ENCODE results near the gene MSX2.

The MSX2 gene

DNA sequence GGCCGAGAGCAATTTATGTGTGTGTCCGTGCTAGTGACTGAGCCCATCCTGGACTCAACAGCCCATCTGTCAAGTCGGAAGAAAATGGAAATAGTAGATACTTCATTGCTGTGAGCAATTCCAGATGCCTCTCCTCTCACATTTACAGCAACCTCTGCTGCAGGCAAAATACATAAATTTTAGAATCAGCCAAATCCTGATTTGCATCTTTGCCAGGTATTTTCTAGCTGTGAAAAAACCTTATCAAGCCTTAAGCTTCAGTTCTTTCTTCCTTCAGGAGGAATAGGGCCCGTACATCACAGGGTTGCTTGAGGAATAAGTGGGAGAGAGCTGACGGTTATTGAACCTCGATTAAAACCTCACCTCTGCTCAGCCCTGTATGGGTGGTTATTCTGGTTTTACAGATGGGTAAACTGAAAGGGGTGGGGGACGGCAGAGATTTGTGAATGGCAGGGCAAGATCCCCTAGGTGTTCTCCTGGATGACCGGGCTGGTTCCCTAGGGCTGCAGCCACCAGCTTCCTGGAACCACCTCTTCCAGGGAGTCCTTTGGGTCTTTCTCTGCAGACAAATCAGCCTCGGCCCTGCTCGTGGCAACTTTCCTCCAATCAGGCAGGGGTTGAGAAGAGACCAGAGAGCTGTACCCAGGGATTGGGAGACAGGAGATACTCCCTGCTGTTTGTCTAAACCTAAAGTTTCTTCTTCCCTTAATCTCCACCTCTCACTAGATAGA lies 5.3 kb upstream of the MSX2 start:
- DNase-seq (ENCODE audit: low read depth in 2 of 2), result no peak

DNA sequence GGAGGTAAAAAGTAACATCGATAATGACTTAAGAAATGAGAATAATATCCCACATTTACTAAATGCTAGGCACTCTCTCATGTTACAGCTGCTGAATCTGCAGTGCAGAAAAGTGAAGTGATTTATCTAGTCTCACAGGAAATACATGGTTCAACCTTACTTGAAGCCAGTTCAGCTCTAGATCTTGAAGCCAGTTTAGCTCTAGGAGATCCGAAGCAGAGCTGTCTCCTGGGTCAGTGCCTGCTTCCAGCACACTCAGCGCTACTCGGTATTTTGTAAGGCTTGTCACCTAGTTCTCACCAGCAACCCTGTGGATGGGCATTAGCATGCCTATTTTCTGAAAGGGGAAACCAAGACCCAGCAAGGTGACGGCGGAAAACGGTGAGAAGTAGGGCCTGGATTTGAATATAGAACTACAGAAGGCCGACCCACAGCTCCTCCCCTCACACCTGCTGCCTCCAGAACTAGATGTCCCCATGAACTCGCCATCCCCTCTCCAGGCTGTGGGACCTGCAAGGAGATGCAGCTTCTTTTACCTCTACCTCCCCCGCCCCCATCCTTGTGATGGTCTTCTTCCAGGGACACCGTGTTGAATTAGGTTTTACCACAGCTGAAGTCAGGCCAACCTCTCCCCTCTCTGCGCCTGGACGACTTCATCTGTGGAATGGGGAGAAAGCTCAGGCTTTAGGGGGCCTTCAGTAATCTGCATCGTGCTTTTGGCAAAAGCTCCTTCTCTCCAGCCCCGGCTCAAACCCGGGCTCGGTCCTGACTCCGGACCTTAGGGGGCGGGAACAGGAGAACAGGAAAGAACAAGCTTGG lies 4.4 kb upstream of the MSX2 start:
- DNase-seq (ENCODE audit: low read depth in 2 of 2), result no peak

DNA sequence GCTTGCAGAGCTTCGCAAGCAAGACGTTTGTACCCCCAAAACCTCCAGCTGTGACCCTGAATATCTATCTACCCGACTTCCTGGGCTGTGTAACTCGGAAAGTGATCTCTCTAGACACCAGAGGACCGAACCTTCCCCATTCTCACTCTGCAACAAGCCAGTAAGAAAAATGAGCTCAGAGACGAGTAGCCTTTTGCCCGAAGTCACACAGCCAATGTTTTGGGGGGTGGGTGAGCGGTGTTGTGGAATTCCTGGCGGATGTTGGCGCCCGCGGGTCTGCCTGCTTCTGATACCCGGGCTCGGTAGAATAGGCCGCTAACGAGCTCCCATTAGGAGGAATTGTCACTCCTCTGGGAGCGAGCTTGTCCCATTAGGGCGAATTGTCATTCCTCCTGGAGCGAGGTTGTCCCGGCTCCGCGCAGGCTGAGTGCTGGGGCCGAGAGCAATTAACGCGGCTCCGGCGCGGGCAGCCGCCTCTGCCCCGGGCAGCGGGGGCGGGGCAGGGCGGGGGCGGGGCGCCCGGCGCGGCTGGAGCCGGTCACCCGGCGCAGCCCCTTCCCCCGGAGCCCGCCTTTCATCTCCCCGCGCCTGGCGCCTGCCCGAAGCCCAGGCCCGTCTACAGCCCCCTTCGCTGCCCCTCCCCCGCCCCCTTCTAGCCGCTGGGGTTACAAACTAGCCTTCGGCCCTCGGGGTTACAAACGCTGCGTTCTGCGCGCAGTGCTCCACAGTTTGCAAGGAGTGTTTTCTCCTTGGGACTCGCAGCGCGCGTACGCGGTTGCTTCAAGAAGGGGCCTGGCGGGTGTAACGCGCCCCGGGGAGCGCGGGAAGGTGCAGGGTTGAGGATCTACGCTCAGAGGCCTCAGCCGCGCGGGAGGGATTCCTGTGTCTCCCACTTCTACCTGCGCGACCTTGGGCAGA lies 3.5 kb upstream of the MSX2 start:
- no peak for DNase-seq (ENCODE audit: low read depth in 2 of 2)

DNA sequence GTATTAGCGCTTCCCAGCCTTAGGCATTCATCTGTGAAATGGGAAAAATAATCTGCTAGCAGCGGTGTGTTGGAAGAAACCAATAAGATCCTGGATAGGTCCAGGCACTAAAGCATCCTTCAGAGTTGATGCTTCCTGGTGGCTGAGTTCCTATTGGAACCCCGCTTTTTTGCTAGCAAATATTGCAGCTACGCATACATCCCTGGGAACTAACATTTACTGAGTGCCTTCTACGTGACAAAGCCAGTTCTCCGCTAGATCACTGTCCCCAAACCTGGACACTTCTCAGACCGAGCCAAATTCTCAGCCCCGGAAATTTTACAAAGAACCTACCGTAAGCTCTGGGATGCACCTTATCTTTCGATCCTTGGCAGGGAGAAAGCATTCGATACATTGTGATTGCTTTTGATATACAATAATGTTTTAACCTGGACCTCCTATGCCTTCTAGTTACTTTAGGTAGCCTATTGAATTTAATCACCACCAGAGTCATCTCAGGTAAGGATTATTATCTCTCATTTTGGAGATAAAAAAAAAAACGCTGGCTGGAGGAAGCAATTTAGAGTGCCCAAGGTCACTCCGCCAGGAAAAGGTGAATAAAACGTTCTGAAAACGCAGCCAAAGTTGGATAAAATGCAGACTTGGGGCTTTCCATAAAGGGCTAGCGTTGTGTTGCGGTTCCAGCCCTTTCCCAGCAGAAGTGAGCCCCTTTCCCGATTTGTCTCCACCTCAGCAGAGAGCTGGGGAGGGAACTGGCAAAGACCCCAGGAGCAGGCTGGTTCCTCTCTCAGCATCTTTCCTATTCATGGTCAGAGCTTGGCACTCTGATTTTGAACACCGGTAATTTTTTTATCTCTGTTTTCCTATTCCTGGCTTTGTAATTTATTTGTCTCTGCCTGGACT lies 2.6 kb upstream of the MSX2 start:
- DNase-seq (ENCODE audit: low read depth in 2 of 2), result no peak

DNA sequence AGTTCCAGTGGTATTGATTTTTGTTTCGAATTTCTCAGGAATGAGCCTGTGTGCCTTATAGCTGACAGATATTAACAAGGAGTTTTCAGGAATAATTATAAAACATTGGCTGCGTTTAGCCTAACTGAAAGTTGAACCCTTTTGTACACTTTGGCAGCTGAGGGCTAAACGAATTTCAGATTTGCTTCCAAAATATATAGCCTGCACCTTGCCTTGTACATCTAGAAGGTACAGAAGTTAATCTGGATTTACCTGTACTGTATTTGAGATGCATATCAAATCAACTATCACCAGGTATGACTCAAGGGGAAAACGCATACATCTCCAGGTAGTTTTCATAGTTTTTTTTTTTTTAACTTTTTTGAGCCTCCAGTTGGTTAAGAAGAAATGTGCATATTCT lies 1.9 kb upstream of the MSX2 start:
- DNase-seq (ENCODE audit: low read depth in 2 of 2), result no peak

DNA sequence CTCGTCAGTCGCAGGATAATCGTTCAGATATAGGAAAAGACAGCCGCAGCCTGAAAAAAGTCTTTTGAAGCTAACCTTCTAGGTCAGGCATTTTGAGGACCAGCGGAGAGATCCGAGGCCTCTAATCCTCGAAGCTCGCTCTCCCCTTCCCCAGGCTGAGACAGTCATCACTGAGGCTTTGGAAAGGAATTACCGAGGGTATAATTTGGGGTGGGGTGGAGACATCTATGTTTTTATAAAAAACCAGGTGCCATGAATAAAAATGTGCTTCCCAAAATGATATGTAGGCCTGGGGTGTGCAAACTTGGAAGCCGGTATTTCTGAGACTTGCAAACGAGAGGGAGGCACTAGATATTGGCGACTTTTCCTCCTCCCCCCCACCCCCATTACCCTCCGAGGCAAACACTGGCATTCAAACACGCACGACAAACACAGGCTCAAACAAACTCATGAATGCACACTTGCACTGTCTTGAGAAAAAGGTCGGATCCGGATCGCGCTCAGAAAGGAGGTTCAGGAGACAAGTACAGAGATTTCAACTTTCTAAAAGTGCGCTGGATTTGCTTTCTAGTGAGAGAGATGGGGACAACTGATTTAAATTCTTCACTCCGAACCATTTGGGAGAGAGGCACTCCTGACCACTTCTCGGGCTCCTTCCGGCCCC lies 935 bp upstream of the MSX2 start:
- DNase-seq (ENCODE audit: low read depth in 2 of 2), result no peak

DNA sequence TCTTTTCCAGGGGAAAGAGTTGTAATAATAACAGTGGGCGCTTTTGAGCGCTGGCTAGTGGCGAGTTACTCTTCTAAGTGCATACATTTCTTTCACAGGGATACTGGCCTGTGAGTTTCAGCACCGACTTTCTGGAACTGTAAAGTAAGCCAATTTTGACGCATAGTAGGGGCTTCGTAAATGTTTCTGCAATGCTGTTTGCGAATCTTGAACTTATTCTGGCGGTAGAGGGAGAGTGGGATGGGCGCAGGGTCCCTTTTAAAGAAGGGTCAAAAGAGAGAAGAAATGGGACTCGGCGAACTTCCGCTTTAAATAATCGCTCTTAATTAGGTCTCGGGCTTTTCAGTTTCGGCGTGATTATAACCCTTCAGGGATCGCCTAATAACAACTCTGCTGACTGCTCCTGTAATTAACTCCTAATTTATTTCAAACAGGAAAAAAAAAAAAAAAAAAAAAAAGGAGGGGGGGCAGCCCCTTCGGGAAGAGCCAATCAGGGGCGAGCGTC lies 351 bp upstream of the MSX2 start:
- DNase-seq (ENCODE audit: low read depth in 2 of 2), result no peak

DNA sequence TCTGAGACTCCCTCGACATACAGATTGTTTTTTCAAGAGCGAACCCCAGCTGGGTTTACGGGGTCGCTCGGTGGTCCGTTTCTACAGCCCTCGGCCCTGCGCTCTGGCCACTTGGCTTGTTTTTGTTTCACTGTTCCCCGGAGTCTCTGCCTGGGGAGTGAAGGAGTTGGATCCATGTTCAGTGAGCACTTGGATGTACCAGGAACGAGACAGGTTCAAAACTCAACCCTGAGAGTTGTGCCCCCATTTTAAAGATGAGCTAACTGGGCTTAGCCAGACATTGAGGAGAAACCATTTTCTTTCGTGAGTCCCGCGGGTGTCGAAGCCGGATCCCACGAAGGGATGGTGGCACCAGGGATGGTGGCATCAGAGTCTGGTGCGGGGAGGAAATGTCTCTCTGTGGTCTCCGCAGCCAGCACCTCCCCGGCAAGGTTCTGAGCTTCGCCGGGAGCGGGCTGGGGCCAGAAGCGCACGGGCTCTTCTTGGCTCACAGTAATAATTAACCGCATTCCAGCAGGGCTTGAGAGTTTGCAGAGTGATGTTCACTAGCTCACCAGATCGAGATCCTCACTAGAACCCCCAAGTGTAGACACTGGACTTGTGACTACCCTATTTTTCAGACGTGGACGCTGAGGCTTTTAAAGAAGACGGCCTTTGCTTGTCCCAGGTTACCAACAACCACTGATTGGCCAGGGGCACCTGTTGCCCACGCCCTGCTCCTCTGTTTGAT lies 1.0 kb downstream of the MSX2 start:
- no peak for DNase-seq (ENCODE audit: low read depth in 2 of 2)

DNA sequence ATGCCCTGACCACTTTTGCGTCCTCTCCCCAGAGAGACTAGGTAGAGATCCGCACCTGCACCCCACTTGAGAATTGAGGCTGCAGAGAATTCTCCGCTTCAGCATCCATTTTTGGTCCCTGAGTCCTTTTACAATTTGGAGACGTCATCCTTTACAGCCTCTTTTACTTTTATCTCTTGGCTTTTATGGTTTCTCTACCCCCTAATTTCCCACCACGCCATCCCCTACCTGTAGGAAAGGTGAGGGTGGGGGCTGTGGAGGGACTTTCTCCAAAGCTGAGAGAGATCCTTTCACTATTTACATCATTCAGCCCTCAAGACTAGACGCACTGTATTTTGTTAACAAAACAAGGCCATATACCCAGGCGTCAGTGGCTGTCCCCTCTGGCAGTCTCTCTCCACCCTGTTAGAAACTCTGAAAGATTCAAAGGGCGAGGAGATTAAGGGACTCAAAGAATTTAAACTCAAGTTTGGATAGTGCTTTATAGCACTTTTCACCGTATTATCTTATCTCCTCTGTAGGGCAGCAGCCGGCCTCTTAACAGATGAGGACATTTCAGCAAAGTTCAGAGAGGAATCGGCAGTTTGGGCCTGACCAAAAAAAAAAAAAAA lies 1.7 kb downstream of the MSX2 start:
- DNase-seq (ENCODE audit: low read depth in 2 of 2), result no peak

DNA sequence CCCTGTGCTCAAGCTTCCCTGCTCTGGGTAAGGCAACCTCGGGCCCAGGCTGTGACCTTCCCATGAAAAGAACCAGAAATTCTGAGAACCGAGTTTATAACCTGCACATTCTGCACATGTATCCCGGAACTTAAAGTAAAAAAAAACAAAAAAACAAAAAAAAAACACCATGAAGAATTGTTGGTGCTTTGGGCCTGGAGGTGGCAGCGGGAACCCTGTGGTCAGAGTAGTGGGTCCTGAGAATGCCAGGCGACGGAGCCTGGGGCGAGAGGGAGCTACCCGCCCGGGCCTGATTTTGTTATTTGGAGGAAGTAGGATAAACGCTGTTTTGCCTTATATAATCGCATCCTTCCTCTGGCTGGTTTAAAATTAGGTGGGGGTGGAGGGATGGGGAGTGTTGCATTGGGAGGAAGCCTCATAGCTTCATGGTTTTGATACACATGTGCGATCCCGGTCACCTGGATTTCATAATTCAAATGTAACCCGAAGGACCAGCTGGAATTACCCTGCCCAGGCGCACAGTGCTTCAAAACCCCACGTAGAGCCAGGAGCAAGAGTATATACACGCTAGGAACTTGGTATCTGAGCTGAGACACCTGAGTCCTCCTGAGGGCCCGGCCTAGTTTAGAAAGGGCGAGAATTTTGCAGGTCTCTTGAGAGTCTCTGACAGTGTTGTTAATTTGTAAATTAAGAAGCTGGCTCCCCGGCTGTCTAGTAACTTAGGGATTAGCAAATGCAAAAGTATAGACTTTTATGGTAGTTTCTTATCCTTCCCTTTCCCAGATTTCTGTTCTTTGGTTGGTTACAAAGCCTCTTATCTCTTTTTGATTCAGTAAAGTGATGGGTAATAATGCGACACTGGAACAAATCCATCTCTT lies 2.8 kb downstream of the MSX2 start:
- DNase-seq (ENCODE audit: low read depth in 2 of 2), result no peak

DNA sequence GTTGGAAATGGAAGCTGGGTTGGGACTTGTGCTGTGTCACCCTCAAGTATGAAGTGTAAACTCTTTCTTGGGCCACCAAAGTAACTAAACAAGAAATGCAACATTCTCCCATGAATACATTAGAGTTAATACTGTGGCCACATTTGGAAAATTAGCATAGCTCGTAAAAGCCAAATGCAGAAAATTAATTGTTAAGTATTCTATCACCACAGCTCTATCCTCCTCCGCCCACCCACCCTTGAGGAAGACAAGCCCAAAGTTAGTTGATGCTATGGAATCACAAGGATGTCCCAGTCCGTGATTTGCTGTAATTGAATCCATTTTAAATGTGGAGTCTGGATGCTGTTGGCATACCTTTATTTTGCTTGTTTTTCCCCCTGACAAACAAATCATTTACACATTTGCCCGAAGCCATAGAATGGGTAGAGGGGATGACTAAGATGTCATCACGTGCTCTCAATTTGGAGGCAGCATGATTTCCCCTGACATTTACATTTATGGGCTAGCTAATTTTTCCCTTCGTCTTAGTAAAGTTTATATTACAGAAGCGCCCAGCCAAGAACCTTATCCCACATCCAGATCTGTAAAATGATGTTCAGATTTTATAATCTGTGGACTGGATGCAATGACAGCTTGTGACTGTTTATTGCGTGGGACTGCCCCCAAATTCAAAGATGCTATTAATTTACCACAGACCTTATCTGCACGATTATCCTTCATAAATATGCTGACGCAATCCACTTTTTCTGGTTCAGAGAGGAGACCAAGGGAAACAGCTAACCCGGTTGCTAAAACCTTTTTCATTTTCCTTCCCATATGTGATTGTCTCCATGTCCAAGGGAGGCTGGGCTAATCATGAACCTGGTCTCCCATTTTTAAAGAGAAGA lies 3.7 kb downstream of the MSX2 start:
- no peak for DNase-seq (ENCODE audit: low read depth in 2 of 2)

DNA sequence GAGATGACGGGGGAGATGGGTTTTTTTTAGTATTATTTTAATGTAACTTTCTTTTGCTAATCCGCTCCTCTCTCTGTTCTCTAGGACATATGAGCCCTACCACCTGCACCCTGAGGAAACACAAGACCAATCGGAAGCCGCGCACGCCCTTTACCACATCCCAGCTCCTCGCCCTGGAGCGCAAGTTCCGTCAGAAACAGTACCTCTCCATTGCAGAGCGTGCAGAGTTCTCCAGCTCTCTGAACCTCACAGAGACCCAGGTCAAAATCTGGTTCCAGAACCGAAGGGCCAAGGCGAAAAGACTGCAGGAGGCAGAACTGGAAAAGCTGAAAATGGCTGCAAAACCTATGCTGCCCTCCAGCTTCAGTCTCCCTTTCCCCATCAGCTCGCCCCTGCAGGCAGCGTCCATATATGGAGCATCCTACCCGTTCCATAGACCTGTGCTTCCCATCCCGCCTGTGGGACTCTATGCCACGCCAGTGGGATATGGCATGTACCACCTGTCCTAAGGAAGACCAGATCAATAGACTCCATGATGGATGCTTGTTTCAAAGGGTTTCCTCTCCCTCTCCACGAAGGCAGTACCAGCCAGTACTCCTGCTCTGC lies 4.8 kb downstream of the MSX2 start:
- DNase-seq (ENCODE audit: low read depth in 2 of 2), result no peak

DNA sequence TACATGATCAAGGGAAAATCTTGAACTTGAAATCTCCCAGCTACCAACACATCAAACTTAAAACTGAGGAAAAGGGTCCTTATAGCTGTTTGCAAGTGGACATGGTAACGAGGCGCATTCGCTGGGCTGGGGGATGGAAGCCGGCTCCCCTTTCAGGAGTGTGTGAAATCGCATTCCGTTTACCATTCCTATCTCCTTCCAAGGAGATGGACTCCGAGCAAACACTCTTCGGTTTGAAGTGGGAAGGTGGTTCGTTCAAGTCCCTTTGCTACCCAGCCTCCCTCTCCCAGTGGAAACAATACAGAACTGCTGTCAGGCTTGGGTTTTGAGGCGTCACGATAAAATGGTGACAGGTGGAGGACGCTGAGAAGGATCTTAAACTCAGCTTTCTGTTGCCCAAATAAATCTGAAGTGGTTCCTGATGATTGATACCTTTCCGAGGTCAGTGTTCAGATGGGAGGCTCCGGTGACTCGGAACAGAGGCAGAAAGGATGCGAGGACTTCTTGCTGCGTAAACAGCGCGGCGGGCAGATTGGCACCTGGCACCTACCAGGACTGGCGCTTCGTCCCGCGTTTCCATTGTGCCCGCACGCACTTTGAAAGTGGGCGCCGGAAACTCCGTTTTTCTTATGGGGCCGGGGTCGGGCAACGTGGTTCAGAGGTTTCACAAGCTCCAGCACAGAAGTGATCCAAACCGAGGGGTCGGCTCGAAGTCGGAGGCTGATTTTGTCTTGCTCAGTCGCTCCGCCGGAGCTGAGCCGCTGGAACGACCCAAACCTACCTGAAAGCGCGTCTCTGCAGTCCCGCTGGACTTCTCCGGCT lies 7.0 kb downstream of the MSX2 start:
- no peak for DNase-seq (ENCODE audit: low read depth in 2 of 2)

DNA sequence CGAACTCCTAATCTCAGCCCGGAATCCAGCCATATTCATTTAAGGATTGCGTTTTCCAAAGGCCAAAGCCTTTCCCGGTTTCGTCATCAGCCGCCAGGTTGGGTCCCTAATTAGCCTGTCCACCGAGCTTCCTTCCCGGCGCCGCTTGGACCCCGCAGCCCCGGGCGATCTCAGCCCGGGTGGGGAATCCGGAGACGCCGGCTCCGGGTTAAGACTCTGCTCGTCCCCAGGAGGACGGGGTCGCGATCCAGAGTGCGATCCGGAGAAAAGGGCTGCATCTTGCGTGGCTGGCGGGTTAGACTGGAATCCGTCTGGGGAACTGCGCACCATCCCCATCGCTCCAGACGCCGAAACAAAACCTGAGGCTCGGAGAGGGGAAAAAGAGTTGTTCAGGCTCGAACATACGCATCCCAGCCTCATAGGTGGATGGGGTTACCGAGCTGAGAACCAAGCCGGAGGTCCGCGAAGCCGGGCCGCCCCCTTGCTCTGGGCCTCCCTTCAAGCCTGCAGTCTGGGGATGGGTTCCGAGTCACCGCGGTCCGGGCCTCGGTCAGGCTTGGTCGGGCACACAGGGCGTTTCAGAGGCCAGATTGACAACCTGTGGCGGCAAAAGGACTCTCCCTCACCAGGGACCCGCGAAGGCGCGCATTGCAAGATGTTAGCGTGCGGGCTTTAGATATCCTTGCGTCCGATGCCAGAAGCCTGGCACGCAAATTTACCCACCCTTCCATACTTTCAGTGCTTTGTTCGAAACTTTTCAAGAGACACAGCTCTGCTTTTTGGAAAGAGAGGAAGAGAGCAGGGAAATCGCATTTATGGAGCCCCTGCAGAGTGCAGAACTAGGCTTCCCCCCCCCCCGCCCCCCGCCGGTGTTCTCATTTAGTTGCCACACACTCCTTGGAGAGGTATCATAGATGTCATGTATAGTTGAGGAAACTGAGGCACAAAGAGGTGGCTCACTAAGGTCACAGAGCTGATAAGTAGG lies 7.9 kb downstream of the MSX2 start:
- DNase-seq (ENCODE audit: low read depth in 2 of 2), result no peak

All from stimulated activated CD8-positive, alpha-beta memory T cell treated with anti-CD3 and anti-CD28 coated beads, Interleukin-2, amount 100 ng/mL, for 48 hours (primary cell).